Left cardiac atrium (tissue), 2 donors: ENCODE data around the gene TMCC3. TPM values are rescaled to one million over a fixed set of nuclear protein-coding genes. Genes with fewer than 3 reads are reported as not detected.

Experiments used
- microRNA-seq, 2 donors: library from miRNA; unstranded; fragments of <30 nt; microRNA quantifications; one replicate each; pipeline ENCODE4 v1.2.0, GENCODE V29; 2020
- total RNA-seq, 2 donors: library from RNA; stranded (reverse); fragmentation: NEBNext Ultra II Directional; extraction: Animal tissue kit (Norgen Biotek cat#: 25700); gene quantifications; one replicate each; pipeline ENCODE4 v1.2.1, GENCODE V29; 2021
- donor health status: DM: no; HTN: yes; CAD: no; lungs with severe emphysema.
- donor health status: DM: yes; HTN: yes; CAD: no.

The TMCC3 gene
- total RNA-seq, 2 donors from 2014 or later, result 4.9 to 5.7 TPM

Small RNA genes lying within 50 kb of the gene (microRNA-seq; reads per million reads assigned to microRNA genes)
- 0 reads per million in 2 donors for gene MIR5700

Other genes starting within 250 kb of the TMCC3 start
- 10 to 100 TPM; 11.6 to 12.0 TPM for gene CEP83, start 190.7 kb downstream of the TMCC3 start, total RNA-seq